H1 (cell line): Measurements from ENCODE around the gene SLC35D3. TPM values are rescaled to one million over a fixed set of nuclear protein-coding genes. Genes with fewer than 3 reads are reported as not detected.

ENCODE experiments used
- CTCF ChIA-PET: fragments of 300-600 bp; sonication (Branson Sonifier 250); formaldehyde crosslinking; loops from one replicate; lab custom pipeline; 2021; ENCODE audit not compliant: partially characterized antibody; lab: Charles Lee
- POLR2A ChIA-PET: fragments of 300-600 bp; sonication (Branson Sonifier 250); formaldehyde crosslinking; loops from one replicate; lab custom pipeline; 2021; ENCODE audit warnings: inconsistent platforms; ENCODE audit not compliant: partially characterized antibody; lab: Charles Lee
- DNase-seq, 2 experiments: peaks; one replicate each; pipeline versions ENCODE4 v3.0.0 to v3.0.0-alpha.2; 2010 to 2022; ENCODE audit warnings: low spot score in 2 of 2, low read depth in 1 of 2, mixed read lengths in 1 of 2
- FAIRE-seq: peaks from 2 replicates; lab custom pipeline; 2011; peaks lifted over from hg19 to GRCh38; lab: Jason Lieb, UNC
- H2AFZ ChIP-seq: 2 replicates; pipeline ENCODE4 v1.8.1; 2012; ENCODE audit warnings: low read length, inconsistent platforms
- H2AK5ac ChIP-seq: 2 replicates; pipeline ENCODE4 v1.6.1; 2013; ENCODE audit warnings: low read depth, low read length
- H2BK120ac ChIP-seq: replicated peaks from 2 replicates; pipeline ENCODE3; 2013; ENCODE audit warnings: low read depth, low read length, inconsistent platforms
- H2BK12ac ChIP-seq: 2 replicates; pipeline ENCODE4 v1.6.1; 2013; ENCODE audit warnings: low read depth, low read length
- H2BK15ac ChIP-seq: 2 replicates; pipeline ENCODE4 v1.6.1; 2013; ENCODE audit warnings: low read length
- H2BK20ac ChIP-seq: 2 replicates; pipeline ENCODE4 v1.6.1; 2013; ENCODE audit warnings: low read length
- H2BK5ac ChIP-seq: 2 replicates; pipeline ENCODE4 v1.6.1; 2013; ENCODE audit warnings: low read depth, low read length
- H3K14ac ChIP-seq: 2 replicates; pipeline ENCODE4 v1.6.1; 2013; ENCODE audit warnings: inconsistent platforms; ENCODE audit not compliant: insufficient read length
- H3K18ac ChIP-seq: 2 replicates; pipeline ENCODE4 v1.6.1; 2013; ENCODE audit warnings: low read length; ENCODE audit errors: extremely low read depth
- H3K23ac ChIP-seq: 2 replicates; pipeline ENCODE4 v1.6.1; 2013; ENCODE audit warnings: inconsistent platforms; ENCODE audit not compliant: insufficient read length
- H3K23me2 ChIP-seq: 2 replicates; pipeline ENCODE4 v1.6.1; 2013; ENCODE audit warnings: low read depth, low read length
- H3K27ac ChIP-seq: 2 replicates; pipeline ENCODE4 v1.6.1; 2011; ENCODE audit warnings: low read depth, low read length, inconsistent platforms
- H3K27me3 ChIP-seq, 4 experiments: replicated peaks in 1 of 4; 1 replicate in 1 of 4; 2 replicates in 3 of 4; pipeline versions ENCODE4 v1.6.1 to v1.8.1; 2011 to 2013; ENCODE audit warnings: low read length in 3 of 4, mild to moderate bottlenecking in 3 of 4, inconsistent platforms in 2 of 4, mixed read lengths in 2 of 4, moderate library complexity in 1 of 4; ENCODE audit not compliant: control insufficient read depth in 3 of 4, insufficient read depth in 3 of 4; ENCODE audit errors: extremely low read depth in 1 of 4
- H3K36me3 ChIP-seq, 4 experiments: 2 replicates each; pipeline versions ENCODE4 v1.6.1 to v1.8.1; 2011 to 2013; ENCODE audit warnings: mild to moderate bottlenecking in 4 of 4, low read length in 3 of 4, moderate library complexity in 2 of 4, control low read depth in 1 of 4, inconsistent platforms in 1 of 4; ENCODE audit not compliant: insufficient read depth in 4 of 4, control insufficient read depth in 2 of 4
- H3K4ac ChIP-seq: replicated peaks from 2 replicates; pipeline ENCODE3; 2013; ENCODE audit warnings: low read length, low read depth, mixed read lengths, inconsistent platforms; ENCODE audit not compliant: insufficient read length
- H3K4me1 ChIP-seq, 4 experiments: replicated peaks in 1 of 4; 1 replicate in 1 of 4; 2 replicates in 3 of 4; pipeline versions ENCODE4 v1.6.1 to v1.8.1; 2011 to 2013; ENCODE audit warnings: low read length in 3 of 4, inconsistent platforms in 2 of 4, mixed read lengths in 1 of 4; ENCODE audit not compliant: insufficient read depth in 4 of 4, control insufficient read depth in 3 of 4
- H3K4me2 ChIP-seq, 2 experiments: 2 replicates each; pipeline versions ENCODE4 v1.6.1 to v1.8.1; 2011 to 2013; ENCODE audit warnings: low read depth in 2 of 2, low read length in 2 of 2, control low read depth in 1 of 2, inconsistent platforms in 1 of 2, mild to moderate bottlenecking in 1 of 2; ENCODE audit not compliant: insufficient read depth in 1 of 2
- H3K4me3 ChIP-seq, 4 experiments: fragments of 200-600, 300-600 bp in 1 of 4; sonication (generic), shearing (Covaris generic), sonication (Bioruptor Twin) in 1 of 4; 2 replicates each; pipeline versions ENCODE4 v1.5.1 to v1.8.1; 2011 to 2016; ENCODE audit warnings: low read length in 4 of 4, low read depth in 3 of 4, control low read depth in 2 of 4, inconsistent platforms in 2 of 4, mild to moderate bottlenecking in 2 of 4, mixed read lengths in 1 of 4, moderate library complexity in 1 of 4; ENCODE audit not compliant: insufficient read depth in 2 of 4; ENCODE audit errors: extremely low read depth in 1 of 4
- H3K56ac ChIP-seq: replicated peaks from 2 replicates; pipeline ENCODE3; 2013; ENCODE audit warnings: low read depth, mild to moderate bottlenecking, mixed read lengths, low read length, inconsistent platforms; ENCODE audit not compliant: insufficient read length
- H3K79me1 ChIP-seq: 2 replicates; pipeline ENCODE4 v1.6.1; 2013; ENCODE audit warnings: low read depth, low read length, control low read depth
- H3K79me2 ChIP-seq, 2 experiments: 2 replicates each; pipeline versions ENCODE4 v1.6.1 to v1.8.1; 2012 to 2013; ENCODE audit warnings: low read length in 2 of 2, mild to moderate bottlenecking in 2 of 2, inconsistent platforms in 1 of 2; ENCODE audit not compliant: insufficient read depth in 2 of 2, control insufficient read depth in 1 of 2
- H3K9ac ChIP-seq, 4 experiments: replicated peaks in 1 of 4; 1 replicate in 1 of 4; 2 replicates in 3 of 4; pipeline versions ENCODE4 v1.6.1 to v1.8.1; 2011 to 2013; ENCODE audit warnings: low read depth in 3 of 4, low read length in 3 of 4, control low read depth in 2 of 4, mild to moderate bottlenecking in 2 of 4, moderate library complexity in 2 of 4, inconsistent platforms in 1 of 4; ENCODE audit errors: extremely low read depth in 1 of 4
- H3K9me3 ChIP-seq, 2 experiments: 2 replicates each; pipeline versions ENCODE4 v1.6.1 to v1.8.1; 2012 to 2013; ENCODE audit warnings: mild to moderate bottlenecking in 2 of 2, moderate library complexity in 2 of 2, control low read depth in 1 of 2, inconsistent platforms in 1 of 2, low read depth in 1 of 2, low read length in 1 of 2, mixed read lengths in 1 of 2; ENCODE audit not compliant: insufficient read depth in 2 of 2
- H4K20me1 ChIP-seq, 2 experiments: replicated peaks in 1 of 2; 2 replicates each; pipeline versions ENCODE3 to v1.8.1; 2011 to 2013; ENCODE audit warnings: inconsistent platforms in 2 of 2, low read length in 2 of 2, mild to moderate bottlenecking in 1 of 2; ENCODE audit not compliant: insufficient read depth in 2 of 2, control insufficient read depth in 1 of 2
- H4K5ac ChIP-seq: 2 replicates; pipeline ENCODE4 v1.6.1; 2013; ENCODE audit warnings: low read length, low read depth, mixed read lengths, inconsistent platforms; ENCODE audit not compliant: insufficient read length
- H4K8ac ChIP-seq: 2 replicates; pipeline ENCODE4 v1.8.0; 2013; ENCODE audit warnings: mild to moderate bottlenecking, moderate library complexity, low read length, inconsistent platforms; ENCODE audit not compliant: insufficient read depth; ENCODE audit errors: extremely low read depth
- H4K91ac ChIP-seq: replicated peaks from 2 replicates; pipeline ENCODE3; 2013; ENCODE audit warnings: low read length, mixed read lengths, inconsistent platforms; ENCODE audit not compliant: insufficient read length
- BACH1 ChIP-seq: IDR thresholded peaks from 2 replicates; pipeline ENCODE4 v1.6.1; 2012; ENCODE audit warnings: low read length, improper control_type of control experiment
- CBX8 ChIP-seq: fragments of 300-800, 300-1000 bp; sonication (generic); IDR thresholded peaks from 2 replicates; pipeline ENCODE4 v1.7.1; 2016; ENCODE audit warnings: low read depth, low read length, borderline replicate concordance
- CHD1 ChIP-seq: IDR thresholded peaks from 2 replicates; pipeline ENCODE4 v1.6.1; 2012; ENCODE audit warnings: low read depth, low read length, improper control_type of control experiment
- CHD2 ChIP-seq: IDR thresholded peaks from 2 replicates; pipeline ENCODE4 v1.6.1; 2012; ENCODE audit warnings: low read length, improper control_type of control experiment
- E2F6 ChIP-seq: IDR thresholded peaks from 2 replicates; pipeline ENCODE4 v1.6.1; 2012; ENCODE audit warnings: inconsistent platforms
- JUN ChIP-seq: IDR thresholded peaks from 2 replicates; pipeline ENCODE4 v1.6.1; 2011; ENCODE audit warnings: low read depth, mild to moderate bottlenecking, improper control_type of control experiment, low read length
- KDM1A ChIP-seq: fragments of 200-600, 300-600 bp; sonication (generic); IDR thresholded peaks from 2 replicates; pipeline ENCODE4 v1.7.1; 2016; ENCODE audit warnings: mild to moderate bottlenecking, low read length, borderline replicate concordance
- WGBS, 2 experiments: shearing (Covaris generic) in 1 of 2; methylation state at CpG; one replicate each; pipeline versions ENCODE4 v1.1.6 to v1.1.7; 2013 to 2015; ENCODE audit warnings: low lambda C conversion rate in 2 of 2, mixed read lengths in 2 of 2, inconsistent platforms in 1 of 2, low coverage in 1 of 2, missing lambda C conversion rate in 1 of 2; ENCODE audit not compliant: insufficient replicate concordance in 2 of 2, insufficient coverage in 1 of 2, insufficient read length in 1 of 2; ENCODE audit errors: extremely low coverage in 1 of 2, missing lambda C conversion rate in 1 of 2; 5-methylcytosine and 5-hydroxymethylcytosine counted together
- polyA plus RNA-seq, 7 experiments: library from polyadenylated mRNA; depleted of rRNA in 3 of 7; stranded (reverse) in 5 of 7; unstranded in 2 of 7; fragments of >200 nt in 5 of 7; fragments of 200-250 nt in 2 of 7; gene quantifications; 1 replicate in 5 of 7; 2 replicates in 1 of 7; 4 replicates in 1 of 7; pipeline versions ENCODE4 v1.2.1 to v1.2.3, GENCODE V29; 2011 to 2013; ENCODE audit warnings: missing spikeins in 2 of 7, mixed read lengths in 2 of 7
- total RNA-seq: library from RNA; stranded (reverse); fragmentation: NEBNext Ultra II Directional; extraction: Animal tissue kit (Norgen Biotek cat#: 25700); gene quantifications from 2 replicates; pipeline ENCODE4 v1.2.1, GENCODE V29; 2021
- TF ChIP-seq, protein P1 (sequence below): IDR thresholded peaks from 2 replicates; pipeline ENCODE4 v1.6.1; 2012; ENCODE audit warnings: low read length, inconsistent platforms

SLC35D3 gene
- total and polyA plus RNA-seq, 2 of the 8 experiments (the other 6 are each of a cell fraction or from before 2014, with no cell fraction given) = 0.27 to 0.39 TPM

GRCh38 chr6:136889271-136890193, 32.6 kb upstream of the SLC35D3 start:
- Histone ChIP-seq H4K5ac (no peak overlapping the region), H2BK12ac (no peak overlapping the region), H3K4me3 (no peak overlapping the region), H3K18ac (no peak overlapping the region), H3K23ac (no peak overlapping the region), H3K79me2 (no peaks in the 10 kb centered on the region), H3K4ac (no peak overlapping the region), H3K4me1 (no peaks in the 10 kb centered on the region), H2BK15ac (no peak overlapping the region), H3K23me2 (no peaks in the 10 kb centered on the region), H3K9me3 (no peaks in the 10 kb centered on the region), H4K20me1 (no peaks in the 10 kb centered on the region), H3K27me3 (peaks cover 0 to 1% (median 0%) of the 10 kb centered on the region in 4 experiments; a peak in 1 of 7 replicates), H4K8ac (no peak overlapping the region), H3K79me1 (no peaks in the 10 kb centered on the region; the same call in 1 of the 2 replicates), H3K9ac (no peak overlapping the region), H4K91ac (no peak overlapping the region), H2BK20ac (no peak overlapping the region), H3K36me3 (no peaks in the 10 kb centered on the region), H3K4me2 (no peak overlapping the region), H2AFZ (no peak overlapping the region), H3K56ac (no peak overlapping the region), H2BK120ac (no peak overlapping the region), H2AK5ac (no peak overlapping the region), H2BK5ac (no peak overlapping the region), H3K14ac (no peak overlapping the region), H3K27ac (no peak overlapping the region)
- CTCF ChIA-PET = interaction anchor here (0.8 to 1.5 kb wide), 5 partner anchors 11 to 99 kb away, joined by 3 read pairs; no protein-coding TSS in a partner anchor
- no peak for FAIRE-seq
- WGBS, 2 experiments = 87% methylated on average over 6 of the region's 6 CpGs; no CpG with 5 or more reads in 1 of the 2 experiments
- POLR2A ChIA-PET = no interaction called here
- no peak for DNase-seq
- TF ChIP-seq KDM1A = no peak
- TF ChIP-seq E2F6 = no peak
- TF ChIP-seq, protein P1, sequence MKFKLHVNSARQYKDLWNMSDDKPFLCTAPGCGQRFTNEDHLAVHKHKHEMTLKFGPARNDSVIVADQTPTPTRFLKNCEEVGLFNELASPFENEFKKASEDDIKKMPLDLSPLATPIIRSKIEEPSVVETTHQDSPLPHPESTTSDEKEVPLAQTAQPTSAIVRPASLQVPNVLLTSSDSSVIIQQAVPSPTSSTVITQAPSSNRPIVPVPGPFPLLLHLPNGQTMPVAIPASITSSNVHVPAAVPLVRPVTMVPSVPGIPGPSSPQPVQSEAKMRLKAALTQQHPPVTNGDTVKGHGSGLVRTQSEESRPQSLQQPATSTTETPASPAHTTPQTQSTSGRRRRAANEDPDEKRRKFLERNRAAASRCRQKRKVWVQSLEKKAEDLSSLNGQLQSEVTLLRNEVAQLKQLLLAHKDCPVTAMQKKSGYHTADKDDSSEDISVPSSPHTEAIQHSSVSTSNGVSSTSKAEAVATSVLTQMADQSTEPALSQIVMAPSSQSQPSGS = no peak
- no peak for TF ChIP-seq CBX8
- TF ChIP-seq CHD2 = no peak
- no peak for TF ChIP-seq BACH1
- TF ChIP-seq JUN = no peak
- no peak for TF ChIP-seq CHD1
